ENCODE data around the gene GHITM. TPM values are rescaled to one million over a fixed set of nuclear protein-coding genes. Genes with fewer than 3 reads are reported as not detected.

GHITM gene
- total and polyA plus RNA-seq, 7 donors: 140 to 618 (median 212) TPM

DNA sequence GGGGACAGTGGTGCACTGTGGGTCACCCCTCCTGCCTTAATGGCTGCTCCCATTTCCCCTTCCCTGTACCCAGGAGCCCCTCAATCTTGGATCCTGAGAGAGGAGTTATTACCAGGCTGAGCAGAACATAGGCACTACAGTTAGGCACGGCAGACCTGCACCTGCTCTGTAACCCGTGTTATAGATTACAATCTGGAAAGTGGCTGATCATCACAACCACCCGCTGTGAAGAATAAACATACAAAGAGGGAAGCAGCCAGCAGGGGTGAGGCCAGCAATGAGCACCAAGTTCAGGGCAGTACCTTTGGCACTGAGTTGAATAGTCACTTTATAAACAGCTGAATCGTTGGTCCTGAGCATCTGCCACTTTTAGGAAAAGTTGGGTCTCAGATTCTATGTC lies 56.8 kb downstream of the GHITM start:
- WGBS, 2 donors: 4 to 36% methylated on average over 4 of the region's 4 CpGs
- TF ChIP-seq POLR2AphosphoS5 (IDR thresholded peaks at IDR 0.05) (no peak), EP300 (IDR thresholded peaks at IDR 0.05) (no peak), CTCF (IDR thresholded peaks at IDR 0.05) (no peak), POLR2A (IDR thresholded peaks at IDR 0.05) (no peak)
- intact Hi-C loops (cut with DNase I): no loop called here
- H3K4me3 ChIP-seq: no peak overlapping the region
- peak; percentile 9 for DNase-seq
- no peak overlapping the region for H3K27ac ChIP-seq
- H3K36me3 ChIP-seq: no peaks in the 10 kb centered on the region
- H3K27me3 ChIP-seq: peaks cover 0 to 34% (median 14%) of the 10 kb centered on the region in 3 donors
- peaks cover 0 to 42% (median 33%) of the 10 kb centered on the region in 4 donors for H3K4me1 ChIP-seq
- H3K9me3 ChIP-seq: no peaks in the 10 kb centered on the region

DNA sequence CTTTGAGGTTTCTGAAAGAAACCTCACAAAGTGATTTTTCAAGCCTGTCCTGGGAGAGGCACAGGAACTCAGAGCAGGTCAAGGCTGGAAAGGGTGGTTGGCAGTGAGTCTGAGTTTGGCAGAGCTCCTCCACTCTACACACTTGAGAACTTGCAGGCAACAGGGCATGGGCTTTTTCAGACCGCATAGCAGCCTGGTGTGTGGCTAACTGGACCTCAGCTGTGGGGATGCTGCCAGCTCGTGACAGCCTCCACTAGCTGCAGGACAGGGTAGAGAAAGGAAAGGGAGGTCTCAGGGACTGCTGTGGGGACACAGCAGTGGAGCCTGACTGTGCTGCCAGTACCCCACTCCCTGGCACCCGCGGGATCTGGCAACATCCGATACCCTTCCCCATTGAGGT lies 57.6 kb downstream of the GHITM start:
- H3K36me3 ChIP-seq: no peaks in the 10 kb centered on the region
- 41 to 80% methylated on average over 5 of the region's 5 CpGs for WGBS, 2 donors
- H3K27ac ChIP-seq: peak overlapping the region in 1 of 4 donors; percentile 38
- intact Hi-C loops (cut with DNase I): no loop called here
- TF ChIP-seq EP300 (IDR thresholded peaks at IDR 0.05) (no peak), POLR2AphosphoS5 (IDR thresholded peaks at IDR 0.05) (peak; percentile 18 to 82 (median 62))
- DNase-seq: peak; percentile 88
- no peak overlapping the region for H3K4me3 ChIP-seq
- no peaks in the 10 kb centered on the region for H3K9me3 ChIP-seq
- peaks cover 0 to 42% (median 33%) of the 10 kb centered on the region in 4 donors for H3K4me1 ChIP-seq
- peaks cover 0 to 33% (median 14%) of the 10 kb centered on the region in 3 donors for H3K27me3 ChIP-seq

DNA sequence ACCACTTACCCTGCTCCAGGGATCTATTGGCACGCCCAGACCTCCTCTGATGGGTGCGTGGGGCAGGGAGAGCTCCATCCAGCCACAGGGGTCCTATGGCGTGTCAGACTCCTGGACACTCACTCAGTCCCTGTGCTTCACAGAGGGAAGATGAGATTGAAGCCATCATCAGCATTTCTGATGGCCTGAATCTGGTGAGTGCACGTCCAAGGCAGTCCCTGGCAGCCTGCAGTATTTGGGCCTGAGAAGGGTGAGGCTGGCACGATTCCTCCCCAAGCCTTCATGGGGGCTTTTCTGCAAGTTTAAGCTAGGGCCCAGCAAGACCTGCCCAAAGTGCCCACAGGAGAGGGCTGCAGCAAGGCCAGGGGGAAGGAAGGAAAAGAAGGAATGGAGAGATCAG lies 58.3 kb downstream of the GHITM start:
- DNase-seq: no peak
- TF ChIP-seq POLR2AphosphoS5 (IDR thresholded peaks at IDR 0.05) (no peak), EP300 (IDR thresholded peaks at IDR 0.05) (no peak), POLR2A (IDR thresholded peaks at IDR 0.05) (no peak), CTCF (IDR thresholded peaks at IDR 0.05) (no peak)
- WGBS, 2 donors: 35 to 77% methylated on average over 5 of the region's 5 CpGs
- Histone ChIP-seq H3K36me3 (no peaks in the 10 kb centered on the region), H3K4me3 (no peak overlapping the region), H3K27ac (no peak overlapping the region), H3K9me3 (no peaks in the 10 kb centered on the region), H3K27me3 (peaks cover 0 to 38% (median 14%) of the 10 kb centered on the region in 3 donors), H3K4me1 (peaks cover 0 to 42% (median 33%) of the 10 kb centered on the region in 4 donors)
- intact Hi-C loops (cut with DNase I): no loop called here

GRCh38 chr10:84198206-84198915 lies 59.1 kb downstream of the GHITM start:
- TF ChIP-seq CTCF (IDR thresholded peaks at IDR 0.05) (no peak), POLR2AphosphoS5 (IDR thresholded peaks at IDR 0.05) (no peak), POLR2A (IDR thresholded peaks at IDR 0.05) (no peak), EP300 (IDR thresholded peaks at IDR 0.05) (no peak)
- 14 to 65% methylated on average over 7 of the region's 7 CpGs for WGBS, 2 donors
- H3K9me3 ChIP-seq: no peaks in the 10 kb centered on the region
- peaks cover 0 to 42% (median 33%) of the 10 kb centered on the region in 4 donors for H3K4me1 ChIP-seq
- peaks cover 0 to 31% (median 14%) of the 10 kb centered on the region in 3 donors for H3K27me3 ChIP-seq
- H3K4me3 ChIP-seq: no peak overlapping the region
- intact Hi-C loops (cut with DNase I): no loop called here
- H3K36me3 ChIP-seq: no peaks in the 10 kb centered on the region
- H3K27ac ChIP-seq: no peak overlapping the region
- no peak for DNase-seq

GRCh38 chr10:84200537-84201243 lies 61.4 kb downstream of the GHITM start:
- no peak overlapping the region for H3K27ac ChIP-seq
- no peaks in the 10 kb centered on the region for H3K9me3 ChIP-seq
- H3K36me3 ChIP-seq: no peaks in the 10 kb centered on the region
- intact Hi-C loops (cut with DNase I): no loop called here
- peaks cover 0 to 23% (median 18%) of the 10 kb centered on the region in 4 donors for H3K4me1 ChIP-seq
- peaks cover 0 to 8% (median 0%) of the 10 kb centered on the region in 3 donors for H3K27me3 ChIP-seq
- WGBS, 2 donors: 33 to 68% methylated on average over 11 of the region's 11 CpGs
- H3K4me3 ChIP-seq: no peak overlapping the region
- peak; percentile 44 for DNase-seq
- no peak for TF ChIP-seq CTCF (IDR thresholded peaks at IDR 0.05)
- no peak for TF ChIP-seq POLR2AphosphoS5 (IDR thresholded peaks at IDR 0.05)
- no peak for TF ChIP-seq POLR2A (IDR thresholded peaks at IDR 0.05)
- TF ChIP-seq EP300 (IDR thresholded peaks at IDR 0.05): no peak
